GM12878 (cell line): ENCODE results near the gene IQCF6.

Experiments
- CTCF ChIP-seq, 3 experiments: IDR thresholded peaks in 2 of 3; conservative IDR thresholded peaks in 1 of 3; 2 replicates each; pipeline ENCODE4 v1.5.1; 2011; ENCODE audit warnings: low read depth in 3 of 3, low read length in 3 of 3, mild to moderate bottlenecking in 3 of 3, control low read depth in 2 of 3, moderate library complexity in 2 of 3, inconsistent platforms in 1 of 3, mixed read lengths in 1 of 3; ENCODE audit not compliant: control insufficient read depth in 2 of 3, insufficient read depth in 1 of 3; ENCODE audit errors: extremely low read depth in 1 of 3
- JUND ChIP-seq: IDR thresholded peaks from 2 replicates; pipeline ENCODE4 v1.6.1; 2012; ENCODE audit warnings: low read depth, mild to moderate bottlenecking, low read length, improper control_type of control experiment, moderate library complexity
- MYC ChIP-seq: IDR thresholded peaks from 2 replicates; pipeline ENCODE4 v1.6.1; 2011; ENCODE audit warnings: mild to moderate bottlenecking, low read length, moderate library complexity, inconsistent platforms; ENCODE audit not compliant: insufficient read depth, insufficient replicate concordance, insufficient read length, severe bottlenecking
- POLR2A ChIP-seq: IDR thresholded peaks from 2 replicates; pipeline ENCODE4 v1.6.1; 2011; ENCODE audit warnings: low read depth, mild to moderate bottlenecking, low read length
- RCOR1 ChIP-seq: conservative IDR thresholded peaks from 2 replicates; pipeline ENCODE4 v1.6.1; 2012; ENCODE audit warnings: low read depth, low read length, improper control_type of control experiment
- YY1 ChIP-seq: IDR thresholded peaks from 2 replicates; pipeline ENCODE4 v1.6.1; 2011; ENCODE audit warnings: low read depth, mild to moderate bottlenecking, low read length
- TF ChIP-seq, protein P1 (sequence below): IDR thresholded peaks from 2 replicates; pipeline ENCODE4 v1.6.1; 2012; ENCODE audit warnings: low read depth, low read length, improper control_type of control experiment
- TF ChIP-seq, protein P2 (sequence below): IDR thresholded peaks from 2 replicates; pipeline ENCODE4 v1.6.1; 2011; ENCODE audit warnings: low read depth, mild to moderate bottlenecking, low read length, moderate library complexity, borderline replicate concordance; ENCODE audit errors: extremely low read depth

GRCh38 chr3:51739110-51739509, 39.9 kb downstream of the IQCF6 start:
- TF ChIP-seq JUND = no peak
- TF ChIP-seq, protein P1, sequence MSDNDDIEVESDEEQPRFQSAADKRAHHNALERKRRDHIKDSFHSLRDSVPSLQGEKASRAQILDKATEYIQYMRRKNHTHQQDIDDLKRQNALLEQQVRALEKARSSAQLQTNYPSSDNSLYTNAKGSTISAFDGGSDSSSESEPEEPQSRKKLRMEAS = no peak
- TF ChIP-seq, protein P2, sequence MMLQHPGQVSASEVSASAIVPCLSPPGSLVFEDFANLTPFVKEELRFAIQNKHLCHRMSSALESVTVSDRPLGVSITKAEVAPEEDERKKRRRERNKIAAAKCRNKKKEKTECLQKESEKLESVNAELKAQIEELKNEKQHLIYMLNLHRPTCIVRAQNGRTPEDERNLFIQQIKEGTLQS = no peak
- no peak for TF ChIP-seq CTCF (IDR thresholded peaks at IDR 0.05 in 2 of 3, conservative IDR thresholded peaks at IDR 0.05 in 1 of 3; ENCODE audit: control insufficient read depth in 2 of 3, extremely low read depth in 1 of 3, insufficient read depth in 1 of 3, low read depth in 3 of 3, low read length in 3 of 3)
- no peak for TF ChIP-seq POLR2A
- no peak for TF ChIP-seq RCOR1
- no peak for TF ChIP-seq YY1
- TF ChIP-seq MYC = no peak
